SH-SY5Y (cell line): Measurements from ENCODE around the gene FLYWCH1.

Experiments used
- GATA2 ChIP-seq: IDR thresholded peaks from 2 replicates; pipeline ENCODE4 v1.6.1; 2011; ENCODE audit warnings: mild to moderate bottlenecking, low read depth, low read length
- GATA3 ChIP-seq: IDR thresholded peaks from 2 replicates; pipeline ENCODE4 v1.6.1; 2011; ENCODE audit warnings: low read depth, mild to moderate bottlenecking, low read length, moderate library complexity

The FLYWCH1 gene

GRCh38 chr16:2953706-2954627 is 42.2 kb downstream of the FLYWCH1 start:
- TF ChIP-seq GATA2 (no peak), GATA3 (no peak)

- TF ChIP-seq GATA2 (no peak), GATA3 (no peak)
Observed at GRCh38 chr16:2954656-2955381, 43.1 kb downstream of the FLYWCH1 start.

- no peak for TF ChIP-seq GATA2
- no peak for TF ChIP-seq GATA3
Observed at GRCh38 chr16:2955438-2955778, 43.7 kb downstream of the FLYWCH1 start.

- TF ChIP-seq GATA3 (no peak), GATA2 (no peak)
Observed at GRCh38 chr16:2955779-2956578, 44.2 kb downstream of the FLYWCH1 start.

- TF ChIP-seq GATA2 = no peak
- no peak for TF ChIP-seq GATA3
Observed at GRCh38 chr16:2956579-2956956, 44.8 kb downstream of the FLYWCH1 start.

GRCh38 chr16:2959206-2959605 is 47.5 kb downstream of the FLYWCH1 start:
- TF ChIP-seq GATA2 (no peak), GATA3 (no peak)

GRCh38 chr16:2960183-2961010 is 48.7 kb downstream of the FLYWCH1 start:
- TF ChIP-seq GATA2 (no peak), GATA3 (no peak)

- TF ChIP-seq GATA3 = no peak
- TF ChIP-seq GATA2 = no peak
Observed at GRCh38 chr16:2962334-2963073, 50.8 kb downstream of the FLYWCH1 start.

GRCh38 chr16:2963074-2963722 is 51.5 kb downstream of the FLYWCH1 start:
- TF ChIP-seq GATA3 = no peak
- TF ChIP-seq GATA2 = no peak

- TF ChIP-seq GATA2 = no peak
- TF ChIP-seq GATA3 = no peak
Observed at GRCh38 chr16:2963723-2964474, 52.2 kb downstream of the FLYWCH1 start, which contains the start of gene KREMEN2. KREMEN2 (plus strand) TSS chr16:2964275; CDS start chr16:2964521, 246 bp downstream.

GRCh38 chr16:2964475-2965336 is 53.0 kb downstream of the FLYWCH1 start:
- TF ChIP-seq GATA3 (no peak), GATA2 (no peak)
